NOMO-1 treated with dmso at 0.1 percent for 144 hours (cell line): Measurements from ENCODE around the gene LCP1.

Experiments used
- DNase-seq: peaks from one replicate; lab custom pipeline; 2025; ENCODE audit not compliant: unreplicated experiment; lab: John Stamatoyannopoulos, UW

The LCP1 gene

DNA sequence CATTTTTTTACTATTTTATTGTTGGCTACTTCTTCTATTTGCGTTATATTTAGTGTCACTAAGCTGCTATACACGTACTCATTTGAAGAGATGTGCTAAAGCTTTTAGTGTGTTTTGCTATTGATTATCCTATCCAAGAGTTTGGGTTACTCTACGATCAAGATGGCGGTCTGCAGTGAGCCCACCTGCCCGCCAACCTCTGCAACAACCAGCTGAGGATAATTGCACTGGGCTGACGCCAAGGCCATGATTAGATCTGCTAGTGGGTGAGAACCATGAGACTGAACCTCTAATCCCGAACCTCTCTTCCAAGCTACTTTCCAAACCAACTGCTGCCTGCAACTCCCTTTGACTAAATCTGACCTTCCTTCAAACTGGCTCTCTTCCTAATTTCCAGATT, 78.9 kb downstream of the LCP1 start:
- no peak for DNase-seq

DNA sequence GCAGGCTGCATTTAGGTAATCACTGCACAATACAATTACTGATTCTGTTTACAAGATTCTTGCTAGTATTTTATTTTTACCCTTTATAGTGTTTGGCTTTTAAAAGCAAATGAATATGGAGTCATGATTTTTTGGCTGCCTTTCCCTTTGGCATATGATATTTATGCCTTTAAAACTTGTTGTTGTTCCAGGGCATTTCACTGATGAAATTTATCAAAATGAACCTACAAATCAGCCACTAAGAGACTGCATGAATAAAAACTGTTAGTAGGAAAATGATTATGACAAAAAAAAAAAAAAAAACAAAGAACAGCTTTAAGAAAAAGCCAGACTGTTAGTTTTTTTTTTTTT, 79.7 kb downstream of the LCP1 start:
- DNase-seq, result no peak

DNA sequence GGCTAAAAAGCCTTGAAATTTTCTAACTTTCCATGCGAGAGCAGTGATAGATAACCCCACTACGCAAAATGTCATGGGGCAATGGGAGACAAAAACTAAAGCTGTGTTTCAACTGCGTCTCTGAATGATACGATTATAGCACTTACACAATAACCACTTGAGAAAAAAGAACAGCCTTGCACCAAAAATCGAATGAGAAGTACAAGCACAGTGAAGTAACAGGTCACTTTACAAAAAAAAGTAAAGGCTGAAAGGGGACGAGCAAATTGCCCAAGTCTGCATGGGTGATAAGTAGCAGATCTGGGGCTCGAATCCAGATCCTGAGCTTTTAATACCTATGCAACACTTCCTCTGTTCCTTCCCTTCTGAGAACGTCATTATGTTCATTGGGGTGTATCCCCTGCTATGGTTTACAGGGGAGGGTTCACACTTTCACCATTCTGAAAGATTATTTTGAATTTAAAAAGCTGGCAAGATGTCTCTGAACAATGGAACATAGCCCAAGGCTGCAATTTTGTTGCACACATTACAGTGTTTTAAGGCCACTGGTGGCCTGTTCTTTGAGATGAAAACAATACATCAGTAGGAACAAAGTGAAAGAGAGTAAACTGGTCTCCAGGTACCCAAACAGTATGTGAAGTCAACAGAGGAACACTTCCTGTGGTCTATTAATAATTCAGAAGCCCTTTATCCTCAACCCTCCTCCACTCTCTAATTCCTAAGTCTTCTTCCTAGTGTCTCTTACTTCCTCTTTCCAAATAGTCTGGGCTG, 80.3 kb downstream of the LCP1 start:
- peak; percentile 48 for DNase-seq

DNA sequence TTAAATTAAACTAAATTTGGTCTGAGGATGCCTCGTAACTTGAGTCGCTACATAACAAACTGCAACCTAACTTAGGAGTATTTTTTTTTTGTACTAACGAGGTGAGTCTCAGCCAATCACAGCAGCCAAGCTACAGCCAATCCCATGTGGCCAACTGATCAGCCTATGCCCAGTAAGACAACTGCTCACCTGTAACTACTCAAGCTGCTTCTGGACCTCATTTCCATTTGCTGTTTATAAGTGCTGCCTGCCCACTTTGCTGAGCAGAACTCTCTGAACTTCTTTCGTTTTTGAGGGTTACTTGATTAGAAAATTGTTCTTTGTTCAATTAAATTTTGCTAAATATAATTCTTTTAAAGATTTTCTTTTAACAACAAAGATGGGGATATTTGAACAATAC, 81.0 kb downstream of the LCP1 start:
- no peak for DNase-seq

DNA sequence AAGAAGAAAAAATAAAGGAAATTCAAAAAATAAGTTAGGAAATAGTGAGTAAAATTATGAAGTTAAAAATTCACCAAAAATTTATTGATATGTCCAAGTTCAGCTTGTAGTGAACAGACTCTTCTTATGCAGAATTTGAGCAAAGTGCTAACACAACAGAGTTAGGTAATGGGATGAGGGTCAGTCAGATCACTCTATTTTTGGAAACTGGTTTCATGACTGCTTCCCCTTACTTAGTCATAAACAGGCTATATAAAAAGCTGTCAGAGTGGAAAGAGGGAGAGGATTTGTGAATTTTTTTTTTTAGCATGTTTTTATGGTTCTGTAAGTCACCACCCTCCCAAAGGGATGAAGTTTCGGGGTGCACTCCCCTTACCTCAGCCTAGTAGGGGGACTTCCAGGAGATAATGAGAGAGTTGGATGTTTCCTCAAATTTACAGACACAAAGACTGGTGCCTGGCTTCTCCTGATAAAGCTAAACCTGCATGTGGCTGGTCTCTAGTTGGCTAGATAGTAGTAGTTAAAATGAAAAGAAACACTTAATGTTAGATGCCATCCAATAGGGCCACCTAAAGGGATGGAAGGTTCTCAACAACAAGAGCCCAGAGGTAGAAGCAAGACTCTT, 81.7 kb downstream of the LCP1 start:
- DNase-seq, result peak; percentile 44

DNA sequence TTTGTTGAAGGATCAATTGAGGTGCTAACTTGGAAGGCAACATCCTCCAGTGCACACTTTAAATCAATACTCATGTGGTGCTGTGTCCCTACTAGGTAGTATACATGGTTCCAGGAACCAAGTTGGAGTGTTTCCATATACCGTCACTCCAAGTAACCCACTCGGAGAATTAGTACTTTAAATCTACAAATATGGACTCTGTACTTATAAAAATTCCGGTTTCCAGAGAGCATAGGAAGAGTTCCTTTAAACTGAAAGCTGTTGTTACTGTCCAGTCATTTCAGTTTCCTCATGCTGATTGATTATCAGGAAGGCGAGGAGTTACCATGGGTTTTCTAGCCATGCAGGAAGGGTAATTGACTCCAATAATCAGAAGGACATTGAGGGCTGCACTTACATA, 84.3 kb downstream of the LCP1 start:
- DNase-seq, result no peak

DNA sequence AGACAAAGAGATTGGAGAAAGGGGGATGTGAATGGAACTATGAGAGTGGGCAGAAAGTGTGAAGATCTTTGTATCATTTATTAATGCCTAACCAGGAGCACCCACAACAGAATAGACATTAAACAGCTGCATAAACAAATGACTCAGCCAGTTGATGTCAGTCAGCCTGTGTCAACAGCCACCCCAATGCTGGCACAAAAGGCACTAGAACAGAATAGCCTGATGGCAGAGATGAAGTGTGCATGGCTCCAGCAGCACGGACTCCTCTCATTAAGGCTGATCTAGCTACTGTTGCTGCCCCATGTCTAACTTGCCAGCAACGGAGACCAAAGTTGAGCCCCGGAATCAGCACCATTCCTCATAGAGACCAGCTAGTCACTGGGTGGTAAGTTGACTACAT, 85.0 kb downstream of the LCP1 start:
- no peak for DNase-seq

DNA sequence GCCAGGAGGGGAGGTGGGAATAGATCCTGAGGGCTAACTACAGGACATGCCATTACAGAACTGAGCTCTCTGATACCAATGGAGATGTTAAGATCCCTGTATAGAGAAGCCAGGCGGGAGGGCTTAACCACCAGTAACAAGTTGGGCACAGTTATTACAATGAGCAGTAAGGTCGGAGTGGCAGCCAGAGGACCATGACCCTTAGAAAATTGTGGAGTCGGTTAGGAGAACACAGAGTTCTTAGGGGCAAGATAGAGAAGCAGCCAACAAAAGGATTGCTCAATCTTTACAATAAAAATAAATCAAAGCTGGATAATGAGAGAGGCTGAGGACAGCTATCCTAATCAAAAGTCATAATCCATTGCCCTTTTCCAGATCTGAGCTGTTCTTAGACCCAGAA, 87.5 kb downstream of the LCP1 start:
- DNase-seq, result no peak

DNA sequence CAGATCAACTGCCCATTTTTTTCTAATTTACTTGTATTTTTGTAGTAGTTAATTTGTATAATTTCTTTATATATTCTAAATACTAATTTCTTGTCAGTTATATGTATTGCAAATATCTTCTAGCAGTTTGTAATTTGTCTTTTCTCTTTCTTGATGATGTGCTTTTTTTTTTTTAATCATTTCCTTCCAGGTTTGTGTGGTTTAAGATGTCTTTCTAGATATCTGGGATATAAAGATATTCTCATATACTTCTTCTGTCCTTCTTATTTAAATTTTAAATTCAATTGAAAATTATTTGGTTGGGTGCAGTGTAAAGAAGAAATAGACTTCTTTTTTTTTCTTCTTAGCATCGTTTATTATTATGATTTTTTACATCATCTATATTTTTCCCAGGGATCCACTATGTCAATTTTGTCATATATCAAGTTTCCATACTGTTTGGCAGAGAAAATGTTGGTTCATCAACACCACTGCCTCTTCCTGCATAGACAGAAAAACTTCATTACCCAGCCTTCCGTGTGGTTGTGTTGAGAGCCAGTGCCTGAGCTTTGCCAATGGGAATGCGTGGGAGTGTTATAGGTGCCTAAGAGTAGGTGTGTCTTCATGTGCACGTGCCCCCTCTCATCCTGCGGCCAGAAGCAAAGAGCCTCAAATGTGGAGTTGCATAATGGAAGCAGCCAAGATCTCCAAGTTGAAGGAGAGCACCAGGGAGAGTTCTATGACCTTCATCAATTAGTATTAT, 93.0 kb downstream of the LCP1 start:
- no peak for DNase-seq

DNA sequence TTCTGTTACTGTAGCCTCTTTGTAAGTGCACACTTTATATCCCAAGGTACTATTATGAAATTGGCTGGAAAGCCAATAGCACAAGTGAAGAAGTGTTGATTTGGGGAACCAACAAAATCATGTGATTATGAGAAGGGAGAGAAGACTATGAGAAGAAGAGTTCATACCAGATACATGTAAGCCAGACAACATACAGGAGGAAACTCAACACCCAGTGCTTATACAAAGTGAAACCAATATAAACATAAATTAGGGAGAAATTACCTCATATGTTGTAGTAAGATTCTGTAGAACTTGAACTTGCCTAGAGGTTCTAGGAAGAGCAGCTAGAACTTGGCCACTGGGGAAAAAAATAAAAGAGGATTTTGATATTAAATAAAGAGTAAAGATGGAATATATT, 94.5 kb downstream of the LCP1 start:
- DNase-seq, result no peak

DNA sequence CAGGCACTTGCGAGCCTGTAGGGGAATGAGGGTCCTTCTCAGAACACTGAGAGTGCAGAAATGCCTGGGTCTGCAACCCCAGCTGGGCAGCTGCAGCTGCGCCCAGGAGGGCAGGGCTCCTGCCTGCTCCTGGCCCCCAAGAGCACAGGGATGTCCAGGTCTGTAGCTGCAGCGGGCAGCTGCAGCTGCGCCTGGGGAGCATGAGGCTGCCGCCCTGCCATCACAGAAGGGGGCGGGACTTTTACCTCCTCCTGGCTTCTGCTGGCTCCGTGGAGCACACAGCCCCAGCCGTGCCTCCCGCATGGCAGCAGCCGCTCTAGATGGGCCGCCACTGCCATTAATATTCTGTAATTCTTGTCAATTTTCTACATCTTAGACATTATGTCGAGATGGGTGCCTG, 95.0 kb downstream of the LCP1 start:
- DNase-seq, result no peak

DNA sequence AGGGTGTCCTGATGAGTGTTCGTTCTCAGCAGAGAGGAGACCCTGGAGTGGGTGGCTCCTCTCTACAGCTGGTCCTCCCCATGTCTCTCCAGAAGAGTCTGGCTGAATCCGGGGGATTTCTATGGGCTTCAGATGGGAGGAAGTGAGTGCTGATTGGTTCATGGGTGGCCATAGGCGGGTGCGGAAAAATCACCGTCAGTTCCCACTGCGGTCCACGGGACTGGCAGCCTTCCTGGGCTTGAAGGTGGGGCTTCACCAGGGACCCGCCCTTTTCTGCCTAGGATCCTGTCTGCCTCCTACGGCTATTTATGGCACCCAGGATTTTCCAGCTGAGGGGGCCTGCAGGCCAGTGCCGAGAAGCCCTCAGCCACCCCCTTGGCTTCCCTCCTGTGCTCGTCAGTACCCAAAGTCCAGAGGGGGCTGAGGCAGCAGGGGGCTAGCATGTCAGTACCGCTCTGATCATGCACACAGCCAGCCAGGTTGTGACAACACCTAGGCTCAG, 95.5 kb downstream of the LCP1 start:
- no peak for DNase-seq

DNA sequence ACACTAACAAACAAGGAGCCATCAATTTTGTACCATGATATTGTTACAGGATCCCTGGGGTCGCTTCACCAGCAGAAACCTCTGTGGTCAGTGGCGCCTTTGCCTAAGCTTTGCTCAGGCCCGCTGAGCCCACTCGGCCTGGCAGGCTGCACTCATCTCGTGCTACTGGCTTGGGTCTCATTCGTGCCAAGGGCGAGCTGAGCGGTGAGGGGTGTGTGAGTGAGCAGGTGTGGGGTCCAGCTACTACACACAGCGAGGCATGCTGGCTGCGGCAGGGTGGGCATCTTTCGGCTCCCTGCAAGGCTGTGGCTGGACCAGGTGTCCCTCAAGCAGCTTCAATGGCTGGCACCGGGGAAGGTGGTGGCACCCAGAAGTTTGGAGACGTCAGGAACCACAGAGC, 96.2 kb downstream of the LCP1 start:
- DNase-seq, result no peak

DNA sequence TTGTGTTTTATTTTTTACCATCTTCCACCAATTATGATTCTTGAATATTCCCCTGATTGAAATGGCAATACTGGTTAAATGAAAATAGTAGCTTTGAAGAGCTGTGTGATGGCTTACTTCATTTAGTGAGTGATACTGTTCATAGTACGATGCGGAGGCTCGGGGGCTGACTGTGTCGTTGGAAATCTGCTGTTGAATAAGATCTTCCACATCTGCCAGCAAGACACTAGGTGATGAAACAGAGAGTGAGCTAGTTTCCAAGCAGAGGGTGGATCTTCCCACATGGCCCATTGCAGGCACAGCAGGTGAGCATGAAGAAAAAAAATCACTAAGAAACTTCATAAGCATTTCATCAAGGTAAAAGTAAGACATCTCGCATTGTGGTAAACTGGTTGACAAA, 99.7 kb downstream of the LCP1 start:
- no peak for DNase-seq

DNA sequence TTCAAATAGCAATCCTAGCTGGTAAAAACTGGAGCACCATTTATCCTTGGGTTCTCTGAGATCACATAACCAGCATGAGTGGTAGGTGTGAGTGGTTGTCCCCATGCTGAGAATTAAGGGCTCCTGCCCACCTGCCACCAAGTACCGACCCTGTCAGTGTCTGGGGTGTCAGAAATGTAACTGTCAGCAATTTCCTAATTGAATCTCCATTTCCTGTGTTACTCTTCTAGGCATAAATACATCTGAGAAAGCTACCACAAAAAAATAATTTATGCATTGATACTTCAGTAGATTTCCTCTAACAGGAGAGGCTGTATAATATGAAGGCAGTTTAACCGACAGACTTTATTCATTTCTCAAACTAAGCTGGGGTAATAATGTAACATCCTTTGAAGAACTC, 102.2 kb downstream of the LCP1 start:
- DNase-seq, result no peak

DNA sequence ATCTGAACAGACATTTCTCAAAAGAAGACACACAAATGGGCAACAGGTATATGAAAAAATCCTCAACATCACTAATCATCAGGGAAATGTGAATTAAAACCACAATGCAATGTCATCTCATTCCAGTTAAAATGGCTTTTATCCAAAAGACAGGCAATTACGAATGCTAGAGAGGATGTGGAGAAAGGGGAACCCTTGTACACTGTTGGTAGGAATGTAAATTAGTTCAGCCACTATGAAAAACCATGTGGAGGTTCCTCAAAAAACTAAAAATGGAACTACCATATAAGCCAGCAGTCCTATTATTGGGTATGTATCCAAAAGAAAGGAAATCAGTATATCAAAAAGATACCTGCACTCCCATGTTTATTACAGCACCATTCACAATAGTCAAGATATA, 104.7 kb downstream of the LCP1 start:
- DNase-seq, result no peak

DNA sequence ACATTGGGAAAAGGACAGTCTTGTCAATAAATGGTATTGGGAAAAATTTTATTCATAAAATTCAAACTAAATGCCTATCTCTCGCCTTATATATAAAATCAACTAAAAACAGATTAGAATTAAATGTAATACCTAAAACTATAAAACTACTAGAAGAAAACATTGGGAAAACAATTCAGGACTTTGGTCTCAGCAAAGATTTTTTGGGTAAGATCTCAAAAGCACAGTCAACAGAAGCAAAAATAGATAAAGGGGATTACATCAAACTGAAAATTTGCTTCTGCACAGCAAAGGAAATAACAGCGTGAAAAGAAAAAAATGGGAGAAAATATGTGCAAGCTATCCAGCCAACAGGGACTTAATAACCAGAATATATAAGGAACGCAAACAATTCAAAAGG, 105.2 kb downstream of the LCP1 start:
- no peak for DNase-seq
